Transverse colon (tissue), 4 donors: ENCODE results near the gene WDR49. TPM values are rescaled to one million over a fixed set of nuclear protein-coding genes. Genes with fewer than 3 reads are reported as not detected.

ENCODE experiments used
- DNase-seq: peaks from one replicate; pipeline ENCODE4 v3.0.0-alpha.2; 2019
- H3K27ac ChIP-seq, 4 donors: fragments of 200-600 bp; sonication (generic); 2 replicates each; pipeline ENCODE4 v1.5.1; 2016 to 2018; ENCODE audit warnings: inconsistent platforms in 4 of 4
- H3K27me3 ChIP-seq: fragments of 200-600 bp; sonication (generic); 2 replicates; pipeline ENCODE4 v1.5.1; 2017; ENCODE audit warnings: inconsistent platforms
- H3K36me3 ChIP-seq, 4 donors: fragments of 200-600 bp; sonication (generic); 2 replicates each; pipeline ENCODE4 v1.5.1; 2017 to 2019; ENCODE audit warnings: inconsistent platforms in 4 of 4
- H3K4me1 ChIP-seq, 4 donors: fragments of 200-600 bp; sonication (generic); 2 replicates each; pipeline ENCODE4 v1.5.1; 2017 to 2020; ENCODE audit warnings: inconsistent platforms in 4 of 4
- H3K4me3 ChIP-seq, 4 donors: fragments of 200-600 bp; sonication (generic); 1 replicate in 1 of 4; 2 replicates in 3 of 4; pipeline versions ENCODE4 v1.5.1 to v1.6.1; 2017 to 2019; ENCODE audit warnings: inconsistent platforms in 4 of 4
- H3K9me3 ChIP-seq, 2 donors: fragments of 200-600 bp; sonication (generic); 2 replicates each; pipeline ENCODE4 v1.5.1; 2017 to 2019; ENCODE audit warnings: inconsistent platforms in 2 of 2
- EP300 ChIP-seq: sonication (generic); formaldehyde crosslinking; IDR thresholded peaks from one replicate; pipeline ENCODE4 v1.6.1; 2017; ENCODE audit warnings: antibody characterized with exemption, low read depth
- POLR2A ChIP-seq: fragments of 450-650 bp; IDR thresholded peaks from one replicate; pipeline ENCODE4 v1.6.1; 2016; ENCODE audit warnings: antibody characterized with exemption, mild to moderate bottlenecking, moderate library complexity
- POLR2AphosphoS5 ChIP-seq, 3 donors: sonication (generic); formaldehyde crosslinking; IDR thresholded peaks; one replicate each; pipeline ENCODE4 v1.6.1; 2016; ENCODE audit warnings: antibody characterized with exemption in 3 of 3
- WGBS, 2 donors: methylation state at CpG; one replicate each; pipeline ENCODE4 v1.1.5; 2018; ENCODE audit warnings: low coverage in 1 of 2; 5-methylcytosine and 5-hydroxymethylcytosine counted together
- in situ Hi-C, 4 donors: fragments of 200-750 bp; cut with MboI; loops; one replicate each; pipeline versions ENCODE4 v1.15.0 to v1.15.1; 2017; ENCODE audit warnings: low sequenced_read_pairs in 3 of 4, low pct_ligation_motif_present in 1 of 4, low pct_unique_long_range_greater_than_20kb in 1 of 4
- intact Hi-C: fragments of 100-400 bp; cut with DNase I; formaldehyde crosslinking; loops from one replicate; pipeline ENCODE4 v1.15.1; 2023; ENCODE audit warnings: low total_unique reads
- total RNA-seq, 4 donors: library from RNA; depleted of rRNA; stranded (reverse); fragments of >200 nt; gene quantifications; one replicate each; pipeline ENCODE4 v1.1.0, GENCODE V29; 2016
- TF ChIP-seq, protein P1 (sequence below), 5 experiments: fragments of 200-600 bp in 3 of 5; fragments of 450-650 bp in 2 of 5; sonication (generic) in 3 of 5; IDR thresholded peaks; 1 replicate in 2 of 5; 2 replicates in 3 of 5; pipeline ENCODE4 v1.5.1; 2016 to 2017; ENCODE audit warnings: antibody characterized with exemption in 5 of 5, inconsistent platforms in 3 of 5, mild to moderate bottlenecking in 2 of 5, moderate library complexity in 1 of 5

WDR49 gene
- total RNA-seq, 4 donors from 2014 or later: 0.96 TPM; not detected in 3

DNA sequence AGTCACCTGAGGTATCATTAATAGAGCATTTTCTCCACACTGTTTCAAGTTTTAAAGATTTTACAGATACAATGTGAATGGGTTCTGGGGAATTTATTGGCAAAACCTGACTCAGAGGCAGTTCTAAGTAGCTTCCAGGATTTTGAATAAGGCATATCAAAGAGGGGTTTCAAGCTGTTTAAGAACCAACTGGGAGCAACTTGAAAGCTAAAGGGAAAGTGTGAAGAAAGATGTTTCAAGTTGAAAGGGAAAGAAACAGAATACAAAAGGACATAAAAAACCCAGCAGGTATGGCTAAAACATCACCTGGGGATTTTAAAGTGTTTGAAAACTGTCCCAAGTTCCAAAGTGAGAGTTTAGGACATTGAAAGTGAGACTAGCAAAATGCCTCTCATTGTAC lies 162.1 kb downstream of the WDR49 start:
- Histone ChIP-seq H3K36me3 (no peaks in the 10 kb centered on the region), H3K9me3 (no peaks in the 10 kb centered on the region), H3K27me3 (no peaks in the 10 kb centered on the region), H3K27ac (no peak overlapping the region), H3K4me1 (no peaks in the 10 kb centered on the region), H3K4me3 (no peak overlapping the region)
- TF ChIP-seq POLR2AphosphoS5 (IDR thresholded peaks at IDR 0.05) (no peak), POLR2A (no peak), EP300 (no peak)
- TF ChIP-seq, protein P1, sequence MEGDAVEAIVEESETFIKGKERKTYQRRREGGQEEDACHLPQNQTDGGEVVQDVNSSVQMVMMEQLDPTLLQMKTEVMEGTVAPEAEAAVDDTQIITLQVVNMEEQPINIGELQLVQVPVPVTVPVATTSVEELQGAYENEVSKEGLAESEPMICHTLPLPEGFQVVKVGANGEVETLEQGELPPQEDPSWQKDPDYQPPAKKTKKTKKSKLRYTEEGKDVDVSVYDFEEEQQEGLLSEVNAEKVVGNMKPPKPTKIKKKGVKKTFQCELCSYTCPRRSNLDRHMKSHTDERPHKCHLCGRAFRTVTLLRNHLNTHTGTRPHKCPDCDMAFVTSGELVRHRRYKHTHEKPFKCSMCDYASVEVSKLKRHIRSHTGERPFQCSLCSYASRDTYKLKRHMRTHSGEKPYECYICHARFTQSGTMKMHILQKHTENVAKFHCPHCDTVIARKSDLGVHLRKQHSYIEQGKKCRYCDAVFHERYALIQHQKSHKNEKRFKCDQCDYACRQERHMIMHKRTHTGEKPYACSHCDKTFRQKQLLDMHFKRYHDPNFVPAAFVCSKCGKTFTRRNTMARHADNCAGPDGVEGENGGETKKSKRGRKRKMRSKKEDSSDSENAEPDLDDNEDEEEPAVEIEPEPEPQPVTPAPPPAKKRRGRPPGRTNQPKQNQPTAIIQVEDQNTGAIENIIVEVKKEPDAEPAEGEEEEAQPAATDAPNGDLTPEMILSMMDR (IDR thresholded peaks at IDR 0.05): no peak
- DNase-seq: no peak
- in situ Hi-C loops (no loop called here), intact Hi-C loops (no loop called here)

DNA sequence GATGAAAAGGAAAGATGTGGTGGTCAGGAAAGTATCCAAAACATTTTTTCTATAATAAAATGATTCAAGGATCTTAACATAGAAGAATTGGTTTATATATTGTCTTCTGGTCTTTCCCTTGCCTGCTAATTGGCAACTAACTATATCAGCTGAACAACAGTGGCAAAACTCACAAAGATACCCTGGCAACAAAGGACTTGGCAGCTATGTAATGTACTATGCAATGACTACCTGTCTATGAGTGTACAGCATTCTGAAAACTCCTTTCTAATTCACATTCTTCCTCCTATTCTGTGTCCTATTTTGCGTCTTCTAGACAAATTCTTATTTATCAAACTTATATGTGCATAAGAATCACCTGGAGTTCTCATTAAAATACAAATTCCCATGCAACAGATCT lies 164.2 kb downstream of the WDR49 start:
- in situ Hi-C loops: no loop called here
- intact Hi-C loops: no loop called here

DNA sequence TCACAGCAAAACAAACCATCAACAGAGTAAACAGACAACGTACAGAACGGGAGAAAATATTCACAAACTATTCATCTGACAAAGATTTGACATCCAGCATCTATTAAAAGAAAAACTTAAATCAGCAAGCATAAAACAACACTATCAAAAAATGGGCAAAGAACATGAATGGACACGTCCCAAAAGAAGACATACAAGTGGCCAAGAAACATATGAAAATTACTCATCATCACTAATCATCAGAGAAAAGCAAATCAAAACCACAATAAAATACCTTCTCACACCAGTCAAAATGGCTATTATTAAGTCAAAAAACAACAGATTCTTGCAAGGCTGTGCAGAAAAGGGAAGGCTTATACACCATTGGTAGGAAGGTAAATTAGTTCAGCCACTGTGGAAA lies 166.2 kb downstream of the WDR49 start:
- H3K4me3 ChIP-seq: no peak overlapping the region
- H3K27me3 ChIP-seq: no peaks in the 10 kb centered on the region
- TF ChIP-seq POLR2A (no peak), POLR2AphosphoS5 (IDR thresholded peaks at IDR 0.05) (no peak), EP300 (no peak)
- TF ChIP-seq, protein P1 (IDR thresholded peaks at IDR 0.05): no peak
- intact Hi-C loops (no loop called here), in situ Hi-C loops (no loop called here)
- no peaks in the 10 kb centered on the region for H3K4me1 ChIP-seq
- no peak overlapping the region for H3K27ac ChIP-seq
- H3K36me3 ChIP-seq: no peaks in the 10 kb centered on the region
- no peaks in the 10 kb centered on the region for H3K9me3 ChIP-seq
- DNase-seq: no peak
- WGBS, 2 donors: 25 to 56% methylated on average over 3 of the region's 3 CpGs

More for the DNA sequence above, 164.2 kb downstream of the WDR49 start:
- H3K27me3 ChIP-seq: no peaks in the 10 kb centered on the region
- 80 to 89% methylated on average over 1 of the region's 1 CpG for WGBS, 2 donors
- no peaks in the 10 kb centered on the region for H3K9me3 ChIP-seq
- no peak overlapping the region for H3K27ac ChIP-seq
- H3K36me3 ChIP-seq: no peaks in the 10 kb centered on the region
- DNase-seq: no peak
- no peak overlapping the region for H3K4me3 ChIP-seq
- TF ChIP-seq, protein P1 (IDR thresholded peaks at IDR 0.05): no peak
- TF ChIP-seq POLR2AphosphoS5 (IDR thresholded peaks at IDR 0.05) (no peak), EP300 (no peak), POLR2A (no peak)
- H3K4me1 ChIP-seq: no peaks in the 10 kb centered on the region

DNA sequence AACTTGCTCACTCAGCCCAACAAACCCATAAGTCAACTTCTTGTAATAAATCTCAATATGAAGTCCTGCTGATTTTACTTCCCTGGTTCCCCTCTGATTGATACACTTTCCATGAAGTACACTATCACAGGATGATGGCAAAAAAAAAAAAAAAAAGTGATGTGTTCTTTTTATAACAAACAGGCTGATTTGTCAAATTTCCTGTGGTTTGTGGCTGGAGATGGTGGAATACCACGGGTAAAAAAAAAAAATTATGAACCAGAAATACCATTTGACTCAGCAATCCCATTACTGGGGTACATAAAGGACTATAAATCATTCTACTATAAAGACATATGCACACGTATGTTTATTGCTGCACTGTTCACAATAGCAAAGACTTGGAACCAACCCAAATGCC lies 169.2 kb downstream of the WDR49 start:
- H3K4me1 ChIP-seq: no peaks in the 10 kb centered on the region
- no peaks in the 10 kb centered on the region for H3K27me3 ChIP-seq
- 33 to 36% methylated on average over 2 of the region's 2 CpGs for WGBS, 2 donors
- H3K36me3 ChIP-seq: no peaks in the 10 kb centered on the region
- in situ Hi-C loops: no loop called here
- no peak overlapping the region for H3K27ac ChIP-seq
- DNase-seq: no peak
- no peaks in the 10 kb centered on the region for H3K9me3 ChIP-seq
- H3K4me3 ChIP-seq: no peak overlapping the region
- TF ChIP-seq, protein P1 (IDR thresholded peaks at IDR 0.05): no peak
- TF ChIP-seq POLR2AphosphoS5 (IDR thresholded peaks at IDR 0.05): no peak
- TF ChIP-seq POLR2A: no peak
- TF ChIP-seq EP300: no peak
- intact Hi-C loops: no loop called here
